B cell (primary cell): ENCODE results near the gene KLHL3. TPM values are rescaled to one million over a fixed set of nuclear protein-coding genes. Genes with fewer than 3 reads are reported as not detected.

ENCODE experiments used
- ATAC-seq: fragments of 200-7000 bp; cut with Tn5 transposase; one replicate; pipeline ENCODE4 v1.10.0; 2021; ENCODE audit warnings: low read depth, mild to moderate bottlenecking, moderate number of reproducible peaks, moderate library complexity
- CTCF ChIA-PET: fragments of 350-600 bp; sonication (Branson Sonifier 250); formaldehyde crosslinking; loops from one replicate; lab custom pipeline; 2021; ENCODE audit warnings: antibody characterized with exemption, inconsistent platforms; lab: Charles Lee
- POLR2A ChIA-PET: fragments of 350-600 bp; sonication (Branson Sonifier 250); formaldehyde crosslinking; loops from one replicate; lab custom pipeline; 2021; ENCODE audit warnings: antibody characterized with exemption; lab: Charles Lee
- DNase-seq: peaks from one replicate; pipeline ENCODE4 v3.0.0; 2013
- H2AFZ ChIP-seq: 2 replicates; pipeline ENCODE4 v1.6.1; 2012; ENCODE audit warnings: mild to moderate bottlenecking, low read depth, low read length; ENCODE audit not compliant: insufficient read depth, poor library complexity, severe bottlenecking
- H3K27ac ChIP-seq, 2 donors: 1 replicate in 1 of 2; 2 replicates in 1 of 2; pipeline ENCODE4 v1.5.1; 2012 to 2013; ENCODE audit warnings: low read length in 2 of 2, mild to moderate bottlenecking in 2 of 2, moderate library complexity in 1 of 2
- H3K27me3 ChIP-seq, 4 experiments: fragments of 200-600 bp in 1 of 4; sonication (generic) in 1 of 4; replicated peaks in 1 of 4; 1 replicate in 2 of 4; 2 replicates in 2 of 4; pipeline versions ENCODE4 v1.6.1 to v1.7.0; 2013 to 2016; ENCODE audit warnings: low read length in 3 of 4, mild to moderate bottlenecking in 2 of 4, mixed read lengths in 1 of 4, moderate library complexity in 1 of 4; ENCODE audit not compliant: insufficient read depth in 4 of 4, control insufficient read depth in 3 of 4; ENCODE audit errors: control extremely low read depth in 1 of 4
- H3K36me3 ChIP-seq, 2 experiments: replicated peaks in 1 of 2; 1 replicate in 1 of 2; 2 replicates in 1 of 2; pipeline versions ENCODE4 v1.6.1 to v1.7.1; 2013; ENCODE audit warnings: low read length in 1 of 2; ENCODE audit not compliant: insufficient read depth in 2 of 2, control insufficient read depth in 1 of 2; ENCODE audit errors: control extremely low read depth in 1 of 2, extremely low read depth in 1 of 2
- H3K4me1 ChIP-seq, 2 donors: fragments of 200-600 bp in 1 of 2; sonication (generic) in 1 of 2; 1 replicate in 1 of 2; 2 replicates in 1 of 2; pipeline versions ENCODE4 v1.5.1 to v1.6.1; 2013 to 2017; ENCODE audit warnings: low read length in 2 of 2; ENCODE audit not compliant: control insufficient read depth in 2 of 2, insufficient read depth in 2 of 2
- H3K4me2 ChIP-seq: replicated peaks from 2 replicates; pipeline ENCODE3; 2012; ENCODE audit warnings: mild to moderate bottlenecking, low read depth, low read length; ENCODE audit not compliant: poor library complexity, severe bottlenecking
- H3K4me3 ChIP-seq, 5 experiments: fragments of 200-600 bp in 1 of 5; sonication (generic) in 1 of 5; 1 replicate in 3 of 5; 2 replicates in 2 of 5; pipeline versions ENCODE4 v1.5.1 to v1.7.0; 2011 to 2016; ENCODE audit warnings: low read length in 4 of 5, mild to moderate bottlenecking in 4 of 5, low read depth in 2 of 5, control low read depth in 1 of 5, moderate library complexity in 1 of 5; ENCODE audit not compliant: insufficient read depth in 1 of 5; ENCODE audit errors: control extremely low read depth in 1 of 5, extremely low read depth in 1 of 5
- H3K79me2 ChIP-seq: fragments of 200-600 bp; sonication (generic); one replicate; pipeline ENCODE4 v1.6.0; 2016; ENCODE audit warnings: low read length; ENCODE audit not compliant: control insufficient read depth, insufficient read depth
- H3K9ac ChIP-seq: fragments of 200-600 bp; sonication (generic); 2 replicates; pipeline ENCODE4 v1.6.1; 2017; ENCODE audit warnings: mild to moderate bottlenecking, low read length, moderate library complexity
- H3K9me3 ChIP-seq, 3 donors: one replicate each; pipeline versions ENCODE4 v1.6.1 to v1.7.1; 2013; ENCODE audit warnings: low read length in 2 of 3; ENCODE audit not compliant: control insufficient read depth in 2 of 3, insufficient read depth in 1 of 3; ENCODE audit errors: control extremely low read depth in 1 of 3
- H4K20me1 ChIP-seq: 2 replicates; pipeline ENCODE4 v1.6.0; 2012; ENCODE audit warnings: mild to moderate bottlenecking, low read length; ENCODE audit not compliant: insufficient read depth, control insufficient read depth, poor library complexity, severe bottlenecking
- H3K27ac Mint-ChIP-seq: one replicate; pipeline ENCODE4 v1.8.0; 2021; ENCODE audit warnings: mixed read lengths
- H3K27me3 Mint-ChIP-seq: one replicate; pipeline ENCODE4 v1.8.0; 2021; ENCODE audit warnings: mixed read lengths
- H3K4me1 Mint-ChIP-seq: one replicate; pipeline ENCODE4 v1.8.0; 2021; ENCODE audit warnings: mixed read lengths
- H3K4me3 Mint-ChIP-seq: one replicate; pipeline ENCODE4 v1.8.0; 2021; ENCODE audit warnings: mixed read lengths
- H3K9me3 Mint-ChIP-seq: one replicate; pipeline ENCODE4 v1.8.0; 2022; ENCODE audit warnings: mixed read lengths; ENCODE audit not compliant: insufficient read depth
- EZH2 ChIP-seq: IDR thresholded peaks from 2 replicates; pipeline ENCODE4 v1.6.1; 2012; ENCODE audit warnings: borderline replicate concordance, low read depth, mild to moderate bottlenecking, moderate library complexity, low read length; ENCODE audit not compliant: insufficient read depth, poor library complexity, severe bottlenecking
- WGBS: methylation state at CpG from one replicate; pipeline ENCODE4 v1.1.5; 2013; ENCODE audit warnings: missing lambda C conversion rate; ENCODE audit not compliant: insufficient coverage; 5-methylcytosine and 5-hydroxymethylcytosine counted together
- intact Hi-C: fragments of 100-400 bp; cut with micrococcal nuclease; formaldehyde crosslinking; loops from one replicate; pipeline ENCODE4 v1.10.0; 2022
- polyA plus RNA-seq: library from polyadenylated mRNA; depleted of rRNA; stranded (reverse); fragments of >200 nt; gene quantifications from 2 replicates; pipeline ENCODE4 v1.2.3, GENCODE V29; 2012
- total RNA-seq, 2 donors: library from RNA; stranded (reverse); fragments of 120-200 nt in 1 of 2; gene quantifications; 1 replicate in 1 of 2; 2 replicates in 1 of 2; pipeline versions ENCODE4 v1.2.3 to v1.2.4, GENCODE V29; 2013 to 2022
- TF ChIP-seq, protein P1 (sequence below): fragments of 200-600 bp; IDR thresholded peaks from one replicate; pipeline ENCODE4 v1.8.0; 2022; ENCODE audit warnings: antibody characterized with exemption, mild to moderate bottlenecking

The KLHL3 gene
- total and polyA plus RNA-seq, 2 donors (not counting 1 experiment from before 2014, with no cell fraction given) = 3.3 to 4.5 TPM

DNA sequence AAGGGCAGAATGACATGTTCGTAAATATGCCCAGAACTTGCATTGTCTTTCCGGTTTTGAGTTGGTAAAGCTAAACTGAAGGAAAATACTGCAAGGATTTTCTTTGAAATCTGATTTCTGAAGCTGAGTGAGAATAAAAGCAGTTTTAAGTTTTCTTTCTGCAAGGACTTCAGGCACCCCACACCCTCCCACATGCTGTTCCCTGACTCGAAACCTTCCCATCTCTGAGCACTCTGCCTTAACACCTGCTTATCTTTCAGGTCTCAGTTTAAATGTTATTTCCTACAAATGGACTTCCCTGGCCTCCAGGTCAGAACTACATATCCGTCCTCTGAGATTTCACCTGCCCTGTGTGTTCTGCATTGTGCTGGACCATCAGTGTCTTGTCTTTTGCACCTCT is 93.8 kb downstream of the KLHL3 start:
- no peak for DNase-seq
- Mint-ChIP-seq H3K27me3 (no peaks in the 10 kb centered on the region), H3K9me3 (no peaks in the 10 kb centered on the region), H3K4me1 (no peaks in the 10 kb centered on the region), H3K4me3 (no peak overlapping the region), H3K27ac (no peak overlapping the region)
- Histone ChIP-seq H3K4me3 (no peak overlapping the region), H3K27ac (no peak overlapping the region), H2AFZ (no peak overlapping the region), H3K36me3 (no peaks in the 10 kb centered on the region), H4K20me1 (no peaks in the 10 kb centered on the region), H3K4me2 (no peak overlapping the region), H3K79me2 (no peaks in the 10 kb centered on the region), H3K4me1 (no peaks in the 10 kb centered on the region), H3K9me3 (no peaks in the 10 kb centered on the region), H3K27me3 (no peaks in the 10 kb centered on the region), H3K9ac (no peak overlapping the region)
- no peak for TF ChIP-seq EZH2
- TF ChIP-seq, protein P1, sequence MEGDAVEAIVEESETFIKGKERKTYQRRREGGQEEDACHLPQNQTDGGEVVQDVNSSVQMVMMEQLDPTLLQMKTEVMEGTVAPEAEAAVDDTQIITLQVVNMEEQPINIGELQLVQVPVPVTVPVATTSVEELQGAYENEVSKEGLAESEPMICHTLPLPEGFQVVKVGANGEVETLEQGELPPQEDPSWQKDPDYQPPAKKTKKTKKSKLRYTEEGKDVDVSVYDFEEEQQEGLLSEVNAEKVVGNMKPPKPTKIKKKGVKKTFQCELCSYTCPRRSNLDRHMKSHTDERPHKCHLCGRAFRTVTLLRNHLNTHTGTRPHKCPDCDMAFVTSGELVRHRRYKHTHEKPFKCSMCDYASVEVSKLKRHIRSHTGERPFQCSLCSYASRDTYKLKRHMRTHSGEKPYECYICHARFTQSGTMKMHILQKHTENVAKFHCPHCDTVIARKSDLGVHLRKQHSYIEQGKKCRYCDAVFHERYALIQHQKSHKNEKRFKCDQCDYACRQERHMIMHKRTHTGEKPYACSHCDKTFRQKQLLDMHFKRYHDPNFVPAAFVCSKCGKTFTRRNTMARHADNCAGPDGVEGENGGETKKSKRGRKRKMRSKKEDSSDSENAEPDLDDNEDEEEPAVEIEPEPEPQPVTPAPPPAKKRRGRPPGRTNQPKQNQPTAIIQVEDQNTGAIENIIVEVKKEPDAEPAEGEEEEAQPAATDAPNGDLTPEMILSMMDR = no peak
- ATAC-seq = no peak
- WGBS = 88% methylated on average over 2 of the region's 4 CpGs
- ChIA-PET POLR2A (no interaction called here), CTCF (interaction anchor here (1.2 kb wide), 1 partner anchor 17 kb away, joined by 3 read pairs; no protein-coding TSS in a partner anchor)
- intact Hi-C loops = no loop called here

- Histone ChIP-seq H3K4me3 (no peak overlapping the region), H3K9ac (no peak overlapping the region), H3K4me1 (no peaks in the 10 kb centered on the region), H4K20me1 (no peaks in the 10 kb centered on the region), H3K27me3 (no peaks in the 10 kb centered on the region), H3K79me2 (no peaks in the 10 kb centered on the region), H3K9me3 (no peaks in the 10 kb centered on the region), H2AFZ (no peak overlapping the region), H3K27ac (no peak overlapping the region), H3K4me2 (no peak overlapping the region), H3K36me3 (no peaks in the 10 kb centered on the region)
- intact Hi-C loops = no loop called here
- Mint-ChIP-seq H3K27me3 (no peaks in the 10 kb centered on the region), H3K9me3 (no peaks in the 10 kb centered on the region), H3K4me3 (no peak overlapping the region), H3K4me1 (no peaks in the 10 kb centered on the region), H3K27ac (no peak overlapping the region)
- DNase-seq (no peak), ATAC-seq (no peak)
- TF ChIP-seq, protein P1 = no peak
- no peak for TF ChIP-seq EZH2
- ChIA-PET CTCF (interaction anchor here (1.2 kb wide), 1 partner anchor 18 kb away, joined by 3 read pairs; no protein-coding TSS in a partner anchor), POLR2A (no interaction called here)
- WGBS = no CpG with 5 or more reads among the region's 1 CpG
Measured at GRCh38 chr5:137641148-137641547, 94.7 kb downstream of the KLHL3 start.
